MM.1S (cell line): ENCODE data around the gene TBC1D23.

ENCODE experiments used
- DNase-seq: peaks from one replicate; pipeline ENCODE4 v3.0.0-alpha.2; 2015
- H2AFZ ChIP-seq: fragments of 300-600 bp; sonication (generic); 2 replicates; pipeline ENCODE4 v1.6.0; 2016; ENCODE audit warnings: antibody characterized with exemption, low read length
- H3F3A ChIP-seq: fragments of 300-600 bp; sonication (generic); 2 replicates; pipeline ENCODE4 v1.6.1; 2016; ENCODE audit warnings: mild to moderate bottlenecking, antibody characterized with exemption, low read length, moderate library complexity, mixed read lengths; ENCODE audit not compliant: insufficient read depth
- H3K27ac ChIP-seq: fragments of 300-600 bp; sonication (generic); 2 replicates; pipeline ENCODE4 v1.5.1; 2016; ENCODE audit warnings: mild to moderate bottlenecking, low read length
- H3K27me3 ChIP-seq: fragments of 300-600 bp; sonication (generic); replicated peaks from 2 replicates; pipeline ENCODE4 v1.6.0; 2016; ENCODE audit warnings: low read length; ENCODE audit not compliant: insufficient read depth
- H3K36me3 ChIP-seq: fragments of 300-600 bp; sonication (generic); replicated peaks from 2 replicates; pipeline ENCODE4 v1.6.1; 2016; ENCODE audit warnings: mild to moderate bottlenecking, low read length, mixed read lengths; ENCODE audit not compliant: insufficient read depth
- H3K4me1 ChIP-seq: fragments of 300-600 bp; sonication (generic); 2 replicates; pipeline ENCODE4 v1.6.1; 2016; ENCODE audit warnings: low read length, mixed read lengths
- H3K4me2 ChIP-seq: fragments of 300-600 bp; sonication (generic); 2 replicates; pipeline ENCODE4 v1.6.0; 2016; ENCODE audit warnings: low read depth, low read length
- H3K4me3 ChIP-seq: fragments of 300-600 bp; sonication (generic); 2 replicates; pipeline ENCODE4 v1.5.1; 2016; ENCODE audit warnings: low read length, mixed read lengths
- H3K79me2 ChIP-seq: fragments of 300-600 bp; sonication (generic); 2 replicates; pipeline ENCODE4 v1.6.1; 2016; ENCODE audit warnings: mixed run types, low read length, mixed read lengths
- H3K9ac ChIP-seq: fragments of 300-600 bp; sonication (generic); 2 replicates; pipeline ENCODE4 v1.6.1; 2016; ENCODE audit warnings: low read length, mixed read lengths
- H3K9me2 ChIP-seq: fragments of 300-600 bp; sonication (generic); replicated peaks from 2 replicates; pipeline ENCODE4 v1.6.1; 2016; ENCODE audit warnings: mild to moderate bottlenecking, low read length, mixed read lengths; ENCODE audit not compliant: insufficient read depth
- H3K9me3 ChIP-seq: fragments of 300-600 bp; sonication (generic); replicated peaks from 2 replicates; pipeline ENCODE4 v1.6.1; 2016; ENCODE audit warnings: mild to moderate bottlenecking, low read length, mixed read lengths; ENCODE audit not compliant: insufficient read depth
- H4K20me1 ChIP-seq: fragments of 300-600 bp; sonication (generic); 2 replicates; pipeline ENCODE4 v1.6.1; 2016; ENCODE audit warnings: mild to moderate bottlenecking, low read length, moderate library complexity, mixed read lengths; ENCODE audit not compliant: insufficient read depth
- CTCF ChIP-seq: fragments of 300-600 bp; sonication (generic); IDR thresholded peaks from 2 replicates; pipeline ENCODE4 v1.5.1; 2016; ENCODE audit warnings: antibody characterized with exemption, low read length, mixed read lengths
- EZH2 ChIP-seq: fragments of 300-600 bp; sonication (generic); optimal IDR thresholded peaks from 2 replicates; pipeline ENCODE3; 2017; ENCODE audit warnings: low read depth, mild to moderate bottlenecking, antibody characterized with exemption, low read length, mixed read lengths
- EZH2phosphoT487 ChIP-seq: fragments of 300-600 bp; sonication (generic); IDR thresholded peaks from 2 replicates; pipeline ENCODE4 v1.6.1; 2018; ENCODE audit warnings: antibody characterized with exemption, low read length

The TBC1D23 gene

DNA sequence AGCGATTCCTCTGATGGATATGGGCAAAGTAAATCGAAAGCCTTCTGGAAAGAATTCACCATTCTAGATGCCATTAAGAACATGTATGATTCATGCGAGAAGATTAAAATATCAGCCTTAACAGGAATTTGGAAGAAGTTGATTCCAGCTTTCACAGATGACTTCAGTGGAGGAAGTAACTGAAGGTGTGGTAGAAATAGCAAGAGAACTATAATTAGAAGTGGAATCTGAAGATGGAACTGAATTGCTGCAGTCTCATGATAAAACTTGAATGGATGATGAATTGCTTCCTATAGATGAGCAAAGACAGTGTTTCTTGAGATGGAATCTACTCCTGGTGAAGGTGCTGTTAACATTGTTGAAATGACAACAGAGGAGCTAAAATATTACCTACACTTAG, 30.1 kb upstream of the TBC1D23 start:
- Histone ChIP-seq H3K27me3 (no peaks in the 10 kb centered on the region), H3K9me2 (no peaks in the 10 kb centered on the region)

DNA sequence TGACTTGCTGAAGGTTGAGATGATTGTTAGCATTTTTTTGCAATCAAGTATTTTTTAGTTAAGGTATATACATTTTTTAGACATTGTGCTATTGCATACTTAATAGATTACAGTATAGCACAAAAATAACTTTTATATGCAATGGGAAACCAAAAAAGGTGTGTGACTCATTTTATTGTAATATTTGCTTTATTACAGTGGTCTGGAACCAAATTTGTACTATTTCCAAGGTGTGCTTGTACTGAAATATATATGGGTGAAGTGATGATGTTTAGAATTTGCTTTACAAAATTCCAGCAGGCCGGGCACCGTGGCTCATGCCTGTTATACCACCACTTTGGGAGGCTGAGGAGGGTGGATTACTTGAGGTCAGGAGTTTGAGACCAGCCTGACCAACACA, 29.1 kb upstream of the TBC1D23 start:
- no peaks in the 10 kb centered on the region for H4K20me1 ChIP-seq
- H3K79me2 ChIP-seq: no peaks in the 10 kb centered on the region
- no peak overlapping the region for H3K27ac ChIP-seq
- no peaks in the 10 kb centered on the region for H3F3A ChIP-seq
- no peak overlapping the region for H2AFZ ChIP-seq
- H3K4me1 ChIP-seq: no peaks in the 10 kb centered on the region
- H3K27me3 ChIP-seq: no peaks in the 10 kb centered on the region
- no peak overlapping the region for H3K4me3 ChIP-seq
- no peak for DNase-seq
- H3K4me2 ChIP-seq: no peak overlapping the region
- no peaks in the 10 kb centered on the region for H3K9me2 ChIP-seq
- H3K36me3 ChIP-seq: no peaks in the 10 kb centered on the region
- TF ChIP-seq EZH2: no peak
- TF ChIP-seq CTCF: no peak
- no peak for TF ChIP-seq EZH2phosphoT487
- no peak overlapping the region for H3K9ac ChIP-seq
- no peaks in the 10 kb centered on the region for H3K9me3 ChIP-seq

More for the DNA sequence above, 30.1 kb upstream of the TBC1D23 start:
- no peaks in the 10 kb centered on the region for H3F3A ChIP-seq
- H3K4me2 ChIP-seq: no peak overlapping the region
- no peaks in the 10 kb centered on the region for H3K9me3 ChIP-seq
- H4K20me1 ChIP-seq: no peaks in the 10 kb centered on the region
- H3K4me1 ChIP-seq: no peaks in the 10 kb centered on the region
- DNase-seq: no peak
- no peak overlapping the region for H3K27ac ChIP-seq
- H3K36me3 ChIP-seq: no peaks in the 10 kb centered on the region
- no peaks in the 10 kb centered on the region for H3K79me2 ChIP-seq
- H2AFZ ChIP-seq: no peak overlapping the region
- no peak overlapping the region for H3K9ac ChIP-seq
- H3K4me3 ChIP-seq: no peak overlapping the region
- TF ChIP-seq EZH2phosphoT487: no peak
- TF ChIP-seq CTCF: no peak
- no peak for TF ChIP-seq EZH2

- Histone ChIP-seq H3F3A (no peaks in the 10 kb centered on the region), H3K9me3 (no peaks in the 10 kb centered on the region), H3K79me2 (no peaks in the 10 kb centered on the region), H3K4me2 (no peak overlapping the region), H3K9ac (no peak overlapping the region), H3K9me2 (no peaks in the 10 kb centered on the region), H2AFZ (no peak overlapping the region), H4K20me1 (no peaks in the 10 kb centered on the region), H3K4me1 (no peaks in the 10 kb centered on the region), H3K4me3 (no peak overlapping the region), H3K27me3 (no peaks in the 10 kb centered on the region), H3K36me3 (no peaks in the 10 kb centered on the region), H3K27ac (no peak overlapping the region)
- TF ChIP-seq EZH2phosphoT487: no peak
- no peak for TF ChIP-seq CTCF
- no peak for TF ChIP-seq EZH2
- no peak for DNase-seq
These were observed 26.4 kb upstream of the TBC1D23 start for GRCh38 chr3:100234364-100234763.
